GM19023 (cell line): ENCODE measurements around the gene CAMTA1.

Experiments used
- ATAC-seq: cut with Tn5 transposase; IDR thresholded peaks from one replicate; pipeline ENCODE4 v1.9.1; 2021; ENCODE audit warnings: mild to moderate bottlenecking, moderate library complexity; ENCODE audit not compliant: unreplicated experiment

The CAMTA1 gene

DNA sequence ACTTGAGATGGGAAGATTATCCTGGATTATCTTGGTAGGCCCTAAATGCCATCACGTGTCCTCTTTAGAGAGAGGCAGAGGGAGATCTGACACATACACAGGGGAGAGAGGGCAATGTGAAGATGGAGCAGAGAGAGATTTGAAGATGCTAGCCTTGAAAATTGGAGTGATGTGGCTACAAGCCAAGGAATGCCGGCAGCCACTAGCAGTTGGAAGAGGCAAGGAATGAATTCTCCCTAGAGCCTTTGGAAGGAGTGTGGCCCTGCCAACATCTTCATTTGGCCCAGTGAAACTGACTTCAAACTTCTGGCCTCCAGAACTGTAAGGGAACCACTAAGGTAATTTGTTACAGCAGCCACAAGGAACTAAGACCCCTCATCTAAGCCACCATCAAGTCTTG lies 8.9 kb upstream of the CAMTA1 start:
- ATAC-seq: no peak

DNA sequence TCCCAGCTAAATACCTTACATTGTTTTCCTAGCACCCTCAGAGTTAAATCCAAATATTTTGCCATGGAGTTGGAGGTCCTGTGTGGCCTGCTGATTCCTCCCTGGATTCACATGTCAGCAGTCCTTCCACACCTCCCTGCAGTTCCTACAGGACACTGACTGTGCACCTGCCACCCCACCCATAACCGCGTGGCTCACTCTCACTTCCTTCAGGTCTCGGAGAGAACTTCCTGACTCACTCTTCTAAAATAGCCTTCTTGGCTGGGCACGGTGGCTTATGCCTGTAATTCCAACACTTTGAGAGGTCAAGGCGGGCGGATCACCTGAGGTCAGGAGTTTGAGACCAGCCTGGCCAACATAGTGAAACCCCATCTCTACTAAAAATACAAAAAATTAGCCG lies 8.4 kb upstream of the CAMTA1 start:
- ATAC-seq: no peak

DNA sequence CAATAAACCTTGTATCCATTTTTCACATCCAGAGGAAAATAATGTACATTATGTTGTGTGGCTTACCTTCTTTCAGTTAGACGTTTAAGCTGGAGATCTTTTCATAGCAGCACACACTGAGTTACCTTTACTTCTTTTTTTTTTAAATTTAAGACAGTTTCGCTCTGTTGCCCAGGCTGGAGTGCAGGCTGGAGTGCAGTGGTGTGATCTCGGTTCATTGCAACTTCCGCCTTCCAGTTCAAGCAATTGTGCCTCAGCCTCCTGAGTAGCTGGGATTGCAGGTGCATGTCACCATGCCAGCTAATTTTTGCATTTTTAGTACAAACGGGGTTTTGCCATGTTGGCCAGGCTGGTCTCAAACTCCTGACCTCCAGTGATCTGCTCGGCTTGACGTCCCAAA lies 7.4 kb upstream of the CAMTA1 start:
- no peak for ATAC-seq

DNA sequence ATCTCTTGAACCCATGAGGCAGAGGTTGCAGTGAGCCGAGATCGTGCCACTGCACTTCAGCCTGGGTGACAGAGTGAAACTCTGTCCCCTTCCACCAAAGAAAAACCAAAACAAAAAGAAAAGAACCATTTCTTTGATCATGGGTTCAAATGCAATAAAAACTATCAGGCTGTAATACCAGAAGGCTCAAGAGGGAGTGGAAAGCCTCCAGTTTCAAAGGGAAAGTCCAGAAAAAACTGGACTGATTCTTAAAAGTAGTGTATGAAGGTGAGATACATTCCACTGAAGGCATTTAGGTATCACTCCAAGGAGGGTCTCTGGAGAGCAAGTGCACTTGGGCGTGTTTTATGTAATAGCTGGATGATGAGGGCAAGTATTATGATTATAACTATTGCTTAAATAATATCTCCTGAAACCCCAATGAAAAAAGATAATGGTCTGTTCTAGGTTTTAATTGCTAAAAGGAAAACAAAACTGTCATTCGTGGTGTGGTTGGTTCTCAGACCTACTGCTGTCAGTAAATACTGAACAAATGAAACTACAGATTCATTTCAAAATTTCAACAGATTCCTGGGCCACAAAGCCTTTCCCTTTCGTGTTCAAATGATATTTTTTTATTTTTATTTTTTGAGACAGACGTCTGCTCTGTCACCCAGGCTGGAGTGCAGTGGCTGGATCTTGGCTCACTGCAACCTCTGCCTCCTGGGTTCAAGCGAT lies 6.0 kb upstream of the CAMTA1 start:
- no peak for ATAC-seq

DNA sequence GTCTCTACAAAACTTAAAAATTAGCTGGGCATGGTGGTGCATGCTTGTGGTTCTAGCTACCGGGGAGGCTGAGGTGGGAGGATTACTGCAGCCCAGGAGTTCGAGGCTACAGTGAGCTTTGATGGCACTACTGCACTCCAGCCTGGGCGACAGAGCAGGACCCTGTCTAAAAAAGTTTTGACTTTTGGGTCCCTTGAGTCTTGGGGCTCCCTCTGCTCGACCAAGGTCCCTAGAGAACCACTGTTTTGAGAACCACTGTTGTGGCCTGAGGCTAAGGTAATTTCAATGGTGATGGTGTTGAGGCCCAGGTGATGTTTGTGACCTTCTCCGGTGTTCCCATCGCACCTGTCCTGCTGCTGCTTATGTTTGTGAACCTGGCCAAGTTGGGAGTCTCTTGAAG lies 3.1 kb upstream of the CAMTA1 start:
- no peak for ATAC-seq

DNA sequence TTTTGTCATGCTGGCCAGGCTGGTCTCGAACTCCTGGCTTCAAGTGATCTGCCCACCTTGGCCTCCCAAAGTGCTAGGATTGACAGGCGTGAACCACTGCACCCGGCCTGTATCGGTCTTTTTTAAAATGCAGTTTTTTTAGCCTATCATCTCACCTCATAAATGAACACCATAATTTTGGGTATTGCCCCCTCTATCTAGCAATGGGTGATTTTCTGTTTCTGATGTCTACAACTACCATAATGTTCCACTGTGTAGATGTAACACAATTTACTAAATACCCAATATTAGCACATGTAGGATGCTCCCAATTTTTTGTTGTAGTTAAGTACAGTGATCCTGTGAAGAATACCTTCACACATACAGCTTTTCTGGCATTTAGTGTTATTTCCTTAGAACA lies 2.0 kb upstream of the CAMTA1 start:
- no peak for ATAC-seq

DNA sequence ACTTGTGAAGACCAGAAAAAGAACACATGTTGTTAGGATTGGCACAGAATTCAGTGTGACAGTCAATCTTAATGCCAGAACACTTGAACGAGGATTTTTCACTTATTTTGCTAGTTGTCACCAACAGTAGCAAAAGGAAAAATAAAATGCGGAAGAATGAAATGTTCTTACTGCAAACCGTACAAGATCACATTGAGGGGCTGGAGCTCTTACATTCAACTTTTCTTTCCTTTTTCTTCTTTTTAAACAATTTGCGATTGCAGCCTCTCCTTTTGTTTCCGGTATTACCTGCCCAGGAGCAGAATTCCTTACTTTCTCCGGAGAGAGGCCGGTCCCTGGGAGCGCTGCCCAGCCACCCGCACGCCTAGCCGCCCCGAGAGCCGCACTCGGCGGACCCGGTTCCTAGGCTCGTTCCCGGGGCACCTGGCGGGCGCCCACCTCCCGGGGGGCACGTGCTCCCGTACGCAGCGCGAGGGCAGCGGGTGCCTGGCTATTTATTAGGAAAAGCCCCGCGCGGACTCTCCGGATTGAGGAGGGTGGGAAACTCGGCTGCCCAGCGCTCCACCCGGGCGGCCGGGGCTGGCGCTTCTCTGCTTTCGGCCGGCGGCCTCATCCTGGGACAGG lies 1.2 kb upstream of the CAMTA1 start:
- ATAC-seq: no peak

DNA sequence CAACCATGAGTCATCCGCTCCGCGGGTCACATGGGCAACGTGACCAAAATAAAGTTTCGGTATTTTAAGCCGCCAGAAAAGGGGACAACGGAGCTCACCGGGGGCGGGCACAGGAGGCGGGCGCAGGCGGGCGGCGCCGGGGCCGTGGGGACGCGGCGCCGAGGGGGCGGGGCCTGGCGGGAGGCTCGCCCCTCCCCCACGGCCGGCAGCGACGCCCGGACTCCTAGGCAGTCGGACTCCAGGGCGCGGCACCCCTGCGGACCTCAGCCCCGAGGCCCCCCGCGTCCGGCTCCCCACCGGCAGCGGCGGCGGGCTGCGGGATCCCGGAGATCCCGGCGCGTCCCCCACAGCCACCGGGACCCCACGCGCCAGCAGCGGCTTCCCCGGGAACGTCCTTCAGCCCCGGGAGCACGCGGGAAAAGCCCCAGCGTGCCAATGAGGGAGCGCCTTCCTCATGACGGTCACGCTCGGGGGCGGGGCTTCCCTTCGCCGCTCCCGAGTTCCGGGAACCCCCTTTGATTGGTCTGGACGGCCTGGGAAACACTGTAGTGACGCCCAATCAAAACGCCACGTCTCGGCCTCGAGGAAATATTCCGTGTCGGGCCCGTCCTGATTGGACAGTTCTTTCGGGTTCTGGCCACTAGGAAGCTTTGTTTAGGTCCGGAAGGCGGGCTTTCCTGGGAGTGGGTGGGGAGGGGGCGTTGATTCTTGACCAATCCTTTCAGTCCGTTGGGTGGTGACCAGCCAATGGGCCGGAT lies 515 bp upstream of the CAMTA1 start:
- ATAC-seq: peak; percentile 76

DNA sequence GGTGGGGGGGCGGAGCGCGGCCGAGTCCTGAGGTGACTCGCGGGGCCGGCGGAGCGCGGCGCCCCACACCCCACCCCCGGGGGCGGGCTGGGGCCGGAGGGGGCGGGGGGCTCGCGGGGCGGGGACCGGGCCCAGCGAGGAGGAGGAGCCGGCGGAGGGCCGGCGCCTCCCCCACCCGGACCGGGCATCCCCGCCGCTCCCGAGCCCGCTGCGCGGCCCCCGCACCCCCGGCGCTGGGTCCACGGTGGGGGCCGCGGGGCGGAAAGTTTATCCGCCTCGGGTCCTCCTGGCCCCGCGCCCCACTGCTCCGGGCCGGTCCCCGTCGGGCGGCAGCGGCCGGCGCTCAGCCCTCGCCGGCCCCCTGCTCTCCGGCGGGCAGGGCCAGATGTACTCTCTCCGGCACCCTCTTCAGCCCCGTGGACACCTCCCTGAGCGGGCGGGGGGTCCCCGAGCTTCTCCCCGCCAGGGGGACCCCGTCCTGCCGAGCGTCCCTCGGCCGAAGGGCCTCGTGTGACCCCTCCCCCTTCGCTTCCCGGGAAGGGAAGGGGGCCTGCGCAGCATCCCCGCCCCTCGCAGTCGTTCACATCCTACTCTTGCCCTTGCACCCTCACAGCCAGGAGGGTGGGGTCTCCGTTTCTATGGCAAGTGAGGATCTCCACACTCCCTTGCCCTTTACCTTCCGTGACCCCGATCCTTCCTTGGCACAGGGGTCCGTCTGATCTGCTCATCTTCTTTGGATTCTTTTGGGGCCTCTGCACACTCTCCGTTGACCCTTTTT lies 663 bp downstream of the CAMTA1 start:
- ATAC-seq: no peak

DNA sequence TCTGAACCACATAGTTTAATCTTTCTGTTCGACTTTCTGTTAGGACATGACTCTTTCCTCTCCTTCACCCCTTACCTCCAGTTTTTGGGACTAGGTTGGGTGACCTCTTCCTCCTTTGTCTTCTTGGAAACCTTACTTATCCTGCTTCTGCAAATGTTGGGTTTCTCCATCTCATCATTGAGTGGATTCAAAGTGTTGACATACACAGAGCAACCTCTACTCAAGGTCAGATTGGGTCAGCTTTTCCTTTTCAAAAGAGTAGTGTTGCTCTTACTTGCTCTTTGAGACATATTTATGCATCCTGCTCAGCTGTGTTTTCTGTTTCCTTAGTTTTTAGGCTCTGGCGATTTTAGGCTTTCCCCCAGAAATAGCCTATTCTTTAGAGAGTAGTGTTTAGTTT lies 3.7 kb downstream of the CAMTA1 start:
- no peak for ATAC-seq

DNA sequence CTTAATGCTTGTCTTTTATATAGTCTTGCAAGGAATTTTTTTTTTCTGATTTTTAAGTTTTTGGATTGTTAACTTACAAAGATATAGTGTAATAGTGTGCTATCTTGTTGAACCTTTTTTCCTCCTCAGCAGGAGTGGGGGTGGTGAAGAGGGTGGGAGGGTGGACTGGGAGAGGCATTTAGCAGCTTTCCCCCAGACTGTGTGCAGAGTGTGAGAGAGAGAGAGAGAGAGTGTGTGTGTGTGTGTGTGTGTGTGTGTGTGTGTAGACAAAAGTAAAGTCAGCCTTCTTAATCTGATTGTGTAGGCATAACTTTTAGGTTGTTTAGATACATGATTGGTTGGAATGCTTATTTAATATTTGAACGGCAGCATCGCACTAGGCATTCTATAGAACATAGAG lies 4.9 kb downstream of the CAMTA1 start:
- no peak for ATAC-seq

DNA sequence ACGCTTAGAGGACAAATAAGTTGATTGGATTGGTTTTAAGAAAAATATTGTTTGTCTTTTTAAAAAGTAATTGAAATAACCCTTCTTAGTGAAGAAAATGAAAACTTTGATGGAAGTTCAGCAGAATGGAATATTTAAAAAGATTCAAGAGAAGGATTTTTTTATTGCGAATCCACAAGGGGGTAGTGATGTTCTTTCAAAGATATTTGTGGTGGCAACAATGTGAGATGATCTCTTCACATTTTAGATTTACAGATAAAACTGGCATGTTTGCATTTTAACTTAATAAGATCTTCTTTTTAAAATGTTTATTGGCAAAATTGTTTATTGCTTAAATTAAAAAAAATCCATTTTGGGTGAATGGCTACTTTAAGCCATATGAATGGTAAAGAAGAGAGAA lies 8.9 kb downstream of the CAMTA1 start:
- ATAC-seq: no peak

DNA sequence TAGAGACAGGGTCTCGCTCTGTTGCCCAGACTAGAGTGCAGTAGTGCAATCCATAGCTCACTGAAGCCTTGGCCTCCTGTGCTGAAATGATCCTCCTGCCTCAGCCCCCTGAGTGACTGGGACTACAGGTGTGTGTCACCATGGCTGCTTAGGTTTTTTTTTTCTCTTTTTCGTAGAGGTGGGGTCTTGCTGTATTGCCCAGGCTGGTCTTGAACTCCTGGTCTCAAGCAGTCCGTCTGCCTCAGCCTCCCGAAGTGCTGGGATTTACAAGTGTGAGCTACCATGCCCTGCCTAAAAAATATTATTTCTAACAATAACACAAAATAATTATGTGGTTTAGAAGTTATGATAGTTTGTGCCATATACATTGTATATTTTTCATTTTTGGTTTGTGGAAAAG lies 9.9 kb downstream of the CAMTA1 start:
- ATAC-seq: no peak

DNA sequence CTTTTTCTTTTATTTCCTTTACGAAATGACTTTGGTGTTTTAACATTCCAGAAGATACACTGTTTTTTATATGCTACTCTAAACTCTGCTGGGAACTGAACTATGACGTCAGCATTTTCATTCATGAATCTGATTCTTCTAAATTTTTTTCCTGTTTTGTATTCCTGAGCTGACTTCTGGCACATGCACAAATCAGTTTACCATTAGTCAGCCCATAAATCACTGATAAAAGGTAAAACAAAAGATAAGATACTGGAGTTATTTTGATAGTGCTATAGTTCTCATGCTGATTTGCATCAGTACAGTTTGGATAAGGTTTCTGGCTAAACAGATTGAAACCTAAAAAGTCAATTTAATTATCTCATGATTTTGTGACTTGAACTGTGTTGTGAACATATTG lies 10.4 kb downstream of the CAMTA1 start:
- no peak for ATAC-seq

DNA sequence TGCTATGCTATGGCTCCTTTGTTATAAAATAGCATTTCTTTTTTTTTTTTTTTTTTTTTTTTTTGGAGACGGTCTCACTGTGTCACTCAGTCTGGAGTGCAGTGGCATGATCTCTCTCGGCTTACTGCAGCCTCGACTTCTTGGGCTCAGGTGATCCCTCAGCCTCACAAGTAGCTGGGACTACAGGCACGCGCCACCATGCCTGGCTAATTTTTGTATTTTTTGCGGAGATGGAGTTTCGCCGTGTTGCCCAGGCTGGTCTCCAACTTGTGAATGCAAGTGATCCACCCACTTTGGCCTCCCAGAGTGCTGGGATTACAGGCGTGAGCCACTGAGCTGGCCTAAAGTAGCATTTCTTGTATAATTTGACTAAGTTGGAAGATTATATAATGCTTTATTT lies 10.8 kb downstream of the CAMTA1 start:
- ATAC-seq: no peak

DNA sequence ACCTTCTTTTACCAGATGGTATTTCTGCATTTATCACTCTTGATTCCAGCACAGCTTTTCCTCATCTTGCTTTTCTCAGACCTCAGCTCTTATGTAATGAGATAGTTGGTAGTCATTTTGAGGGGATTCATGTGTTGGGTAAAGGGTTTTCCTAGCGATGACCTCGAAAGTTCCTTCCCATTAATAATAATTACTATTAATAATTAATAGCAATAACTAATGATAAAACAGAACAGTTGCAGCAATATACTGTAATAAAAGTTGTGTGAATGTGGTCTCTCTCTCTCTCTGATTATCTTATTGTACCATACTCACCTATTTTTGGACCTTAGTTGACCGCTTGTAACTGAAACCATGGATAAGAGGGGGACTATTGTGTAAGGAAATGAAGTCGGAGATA lies 14.2 kb downstream of the CAMTA1 start:
- ATAC-seq: no peak

DNA sequence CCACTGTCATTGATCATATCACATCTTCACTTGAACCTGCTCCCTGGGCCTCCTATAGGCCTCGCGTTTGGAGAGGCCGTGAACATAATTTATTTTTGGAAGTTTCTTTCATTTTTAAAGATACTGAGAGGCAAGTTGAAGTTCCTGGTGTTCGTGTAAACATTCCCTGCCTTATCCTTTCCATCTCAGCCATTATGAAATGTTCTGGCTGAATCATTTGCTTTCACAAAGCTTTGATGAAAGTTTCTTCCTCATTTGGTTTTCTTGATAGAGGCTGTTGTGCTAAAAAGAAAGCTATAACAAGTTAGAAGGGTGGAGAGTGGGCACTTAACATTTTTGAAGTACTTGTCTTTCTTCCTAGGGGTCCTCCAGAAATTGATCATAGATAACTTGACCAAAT lies 15.5 kb downstream of the CAMTA1 start:
- ATAC-seq: no peak

DNA sequence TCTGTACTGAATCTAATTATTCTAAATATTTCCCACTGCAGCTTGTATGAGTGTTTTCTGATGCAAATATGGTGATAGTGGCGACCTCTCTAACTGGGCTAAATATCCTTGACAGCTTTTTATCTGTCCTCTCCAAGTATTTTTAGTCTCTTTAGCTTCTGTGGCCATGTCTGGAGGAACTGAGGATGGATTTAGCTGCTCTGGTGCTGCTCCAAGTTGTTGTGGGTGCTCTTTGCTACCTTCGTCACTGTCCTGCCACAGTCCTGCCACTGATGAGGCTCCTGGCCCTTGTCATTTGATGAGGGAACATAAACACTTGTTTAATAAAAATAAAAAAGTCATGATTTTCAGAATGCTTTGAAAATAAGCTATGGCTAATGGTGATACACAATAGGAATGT lies 15.9 kb downstream of the CAMTA1 start:
- ATAC-seq: no peak

DNA sequence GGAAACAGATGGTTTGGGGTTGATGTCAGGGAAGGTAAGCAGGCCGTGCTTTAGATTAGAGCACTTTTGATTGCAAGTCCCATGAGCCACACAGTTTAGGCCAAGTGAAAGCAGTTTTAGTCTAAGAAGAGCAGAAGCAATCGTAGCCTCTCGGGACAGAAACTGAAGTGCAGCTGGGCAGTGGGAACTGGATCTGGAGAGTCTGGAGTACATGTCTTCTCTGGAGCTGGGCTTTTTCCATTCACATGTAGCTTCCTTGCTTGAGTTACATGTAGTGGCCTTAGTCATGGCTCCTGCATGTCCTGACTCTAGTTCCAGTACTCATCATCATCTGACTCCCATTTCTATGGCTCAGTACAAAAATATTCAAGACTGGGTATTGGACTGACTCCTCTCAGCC lies 16.7 kb downstream of the CAMTA1 start:
- no peak for ATAC-seq

DNA sequence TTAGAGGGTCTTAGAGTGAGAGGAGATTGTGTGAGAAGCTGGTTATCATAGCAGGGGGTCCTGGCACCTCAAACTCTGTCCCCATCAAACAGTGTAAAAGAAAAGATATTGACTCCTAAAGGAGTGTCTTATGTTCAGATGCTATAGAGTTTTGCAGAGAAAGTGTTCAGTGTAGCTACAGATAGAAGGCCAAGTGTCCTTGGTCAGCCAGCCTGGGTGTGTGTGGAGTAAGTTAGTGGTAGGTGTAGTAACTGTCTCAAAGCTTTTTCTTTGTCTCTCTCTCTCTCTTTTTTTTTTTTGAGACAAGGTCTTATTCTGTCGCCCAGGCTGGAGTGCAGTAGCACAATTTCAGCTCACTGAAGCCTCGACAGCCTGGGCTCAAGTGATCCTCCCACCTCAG lies 17.2 kb downstream of the CAMTA1 start:
- no peak for ATAC-seq

DNA sequence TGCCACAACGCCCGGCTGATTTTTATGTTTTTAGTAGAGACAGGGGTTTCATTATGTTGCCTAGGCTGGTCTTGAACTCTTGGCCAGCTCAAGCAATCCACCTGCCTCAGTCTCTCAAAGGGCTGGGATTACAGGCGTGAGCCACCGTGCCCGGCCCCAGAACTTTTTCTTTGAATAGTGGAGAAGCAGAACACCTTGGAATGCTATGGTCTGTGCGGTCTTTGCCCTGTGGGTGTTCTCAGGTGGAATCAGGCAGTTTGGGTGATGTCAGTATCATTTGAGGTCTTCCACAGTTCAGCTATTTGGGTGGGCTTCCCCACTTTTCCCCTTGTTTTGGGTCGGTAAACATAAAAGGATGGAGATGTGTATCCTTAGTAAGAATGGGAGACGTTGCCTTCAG lies 17.6 kb downstream of the CAMTA1 start:
- no peak for ATAC-seq

DNA sequence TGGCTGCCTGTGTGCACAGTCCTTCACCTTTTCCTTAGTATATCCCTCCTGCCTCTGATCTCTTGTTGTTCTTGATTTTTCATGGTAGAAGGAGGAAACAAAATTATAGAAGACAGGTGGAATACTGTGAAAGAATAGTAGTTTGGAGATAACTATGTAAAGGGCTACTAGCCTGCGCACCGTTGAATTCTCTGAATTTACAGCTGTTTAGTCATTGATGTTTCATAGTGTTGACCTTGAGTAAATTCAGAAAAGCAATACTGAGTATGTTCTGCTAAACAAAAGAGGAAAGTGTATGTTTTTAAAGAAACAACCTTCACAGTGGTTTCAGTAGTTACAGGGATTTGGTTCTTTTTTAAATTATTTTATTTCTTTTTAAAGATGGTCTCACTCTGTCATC lies 18.1 kb downstream of the CAMTA1 start:
- no peak for ATAC-seq
